ENCODE measurements around the gene FITM2. TPM values are rescaled to one million over a fixed set of nuclear protein-coding genes. Genes with fewer than 3 reads are reported as not detected.
A peak's percentile ranks its signal among the peaks of the same experiment; 100 is the strongest.

Gene FITM2
- total RNA-seq, 2 donors from 2014 or later = 9.5 to 10.2 TPM

DNA sequence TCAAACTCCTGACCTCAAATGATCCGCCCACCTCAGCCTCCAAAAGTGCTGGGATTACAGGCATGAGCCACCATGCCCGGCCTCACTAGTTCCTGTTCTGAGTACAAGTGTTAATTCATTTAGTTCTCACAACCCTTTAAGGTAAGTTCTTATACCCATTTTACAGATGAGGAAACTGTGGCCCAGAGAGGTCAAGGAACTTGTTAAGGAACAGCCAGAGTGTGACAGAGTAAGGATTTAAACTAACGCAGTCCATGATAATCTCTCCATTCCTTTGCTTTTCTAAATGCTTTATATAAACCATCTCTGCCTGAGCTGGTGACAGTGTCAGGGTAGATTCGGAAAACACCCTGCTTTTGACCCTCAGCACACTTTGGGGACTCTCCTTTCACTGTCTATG lies 13.3 kb downstream of the FITM2 start:
- DNase-seq (no peak), ATAC-seq (no peak)
- intact Hi-C loops (cut with DNase I, micrococcal nuclease) = no loop called here

DNA sequence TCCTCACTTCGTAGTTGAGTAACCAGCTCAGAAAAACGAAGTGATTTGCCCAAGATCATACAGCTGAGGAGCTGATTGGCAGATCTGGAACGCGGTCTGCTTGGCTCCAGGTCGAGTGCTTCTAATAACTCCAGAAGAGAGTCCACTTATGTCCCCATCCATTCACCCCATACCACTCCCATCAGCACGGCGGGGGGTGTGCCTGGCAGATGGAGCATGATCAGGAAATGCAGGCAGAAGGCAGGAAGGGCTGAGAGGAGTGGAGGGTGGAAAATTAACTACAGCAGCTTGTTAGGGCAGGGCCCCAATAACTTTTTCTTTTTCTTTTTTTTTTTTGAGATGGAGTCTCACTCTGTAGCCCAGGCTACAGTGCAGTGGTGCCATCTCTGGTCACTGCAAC lies 15.0 kb downstream of the FITM2 start:
- intact Hi-C loops (cut with DNase I, micrococcal nuclease) = no loop called here
- peak in 1 of 2 donors; percentile 27 for DNase-seq
- ATAC-seq = peak; percentile 86

GRCh38 chr20:44291754-44292153 lies 19.2 kb downstream of the FITM2 start:
- intact Hi-C loops (cut with DNase I, micrococcal nuclease) = no loop called here
- DNase-seq = no peak
- ATAC-seq = no peak

DNA sequence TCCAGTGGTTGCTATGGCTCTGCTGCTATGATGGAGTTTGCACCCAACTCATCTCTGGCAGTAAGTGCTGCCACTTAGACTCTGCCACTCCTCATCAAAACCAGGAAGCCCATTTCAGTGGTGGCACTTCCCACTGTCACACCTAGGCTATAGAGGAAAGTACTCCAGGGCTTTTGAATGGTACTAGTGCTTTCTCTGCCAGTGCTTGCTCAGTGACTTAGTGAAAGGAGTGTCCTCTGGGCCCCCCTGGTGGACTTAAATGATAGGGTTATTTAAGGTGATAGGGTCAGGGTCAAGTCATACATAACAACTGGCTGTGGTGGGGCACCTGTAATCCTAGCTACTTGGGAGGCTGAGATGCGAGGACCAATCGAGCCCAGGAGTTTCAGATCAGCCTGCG lies 22.8 kb downstream of the FITM2 start:
- peak in 1 of 2 donors; percentile 12 for DNase-seq
- ATAC-seq = peak; percentile 89
- intact Hi-C loops (cut with DNase I, micrococcal nuclease) = no loop called here

DNA sequence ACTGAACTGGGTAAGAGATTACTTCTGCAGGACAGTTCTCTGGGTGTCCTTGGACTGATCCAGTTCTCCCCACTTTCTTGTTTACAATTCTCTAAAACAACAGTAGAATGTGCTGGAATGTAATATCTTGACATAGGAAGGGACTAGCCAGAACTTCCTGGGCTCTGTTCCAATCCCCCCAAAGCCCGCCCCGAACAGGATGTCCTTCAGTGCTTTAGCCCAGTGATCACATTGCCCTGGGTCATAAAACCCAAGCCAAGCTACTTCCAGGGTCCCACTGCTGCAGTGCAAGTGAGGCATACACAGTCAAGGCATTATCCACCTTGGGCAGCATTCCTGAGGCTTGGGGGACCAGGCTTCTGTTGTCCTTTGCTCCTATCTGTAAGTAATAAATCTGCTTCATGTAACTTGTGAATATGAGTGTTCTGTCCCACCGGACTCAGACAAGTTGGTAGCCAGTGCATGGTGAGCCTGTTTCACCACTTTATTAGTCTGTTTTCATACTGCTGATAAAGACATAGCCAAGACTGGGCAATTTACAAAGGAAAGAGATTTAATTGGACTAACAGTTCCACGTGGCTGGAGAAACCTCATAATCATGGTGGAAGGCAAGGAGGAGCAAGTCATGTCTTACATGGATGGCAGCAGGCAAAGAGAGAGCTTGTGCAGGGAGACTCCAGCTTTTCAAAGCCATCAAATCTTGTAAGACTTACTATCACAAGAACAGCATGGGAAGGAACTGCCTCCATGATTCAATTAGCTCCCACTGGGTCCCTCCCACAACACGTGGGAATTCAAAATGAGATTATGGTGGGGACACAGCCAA lies 23.5 kb downstream of the FITM2 start:
- ATAC-seq (peak; percentile 78), DNase-seq (peak; percentile 52 to 64)
- intact Hi-C loops (cut with DNase I, micrococcal nuclease) = no loop called here

- intact Hi-C loops (cut with DNase I, micrococcal nuclease) = no loop called here
- DNase-seq (no peak), ATAC-seq (no peak)
Observed at GRCh38 chr20:44284032-44284431, 27.0 kb downstream of the FITM2 start.

DNA sequence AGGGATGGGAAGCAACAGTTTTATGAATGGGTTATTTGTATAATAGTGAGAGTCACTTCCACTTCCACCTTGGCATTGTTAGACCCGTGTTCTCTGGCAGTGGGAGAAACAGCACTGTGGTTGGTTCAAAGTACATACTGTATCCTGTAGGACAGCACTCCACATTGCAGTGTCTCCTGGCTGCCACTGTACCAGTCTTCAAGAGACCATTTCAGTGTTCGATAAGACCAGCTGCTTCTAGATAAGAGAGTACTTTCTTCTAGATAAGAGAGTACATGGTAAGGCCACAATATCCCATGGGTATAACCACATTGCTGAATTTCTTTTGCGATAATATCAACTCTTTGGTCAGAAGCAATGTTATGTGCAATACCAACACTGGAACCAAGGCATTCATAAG lies 28.8 kb downstream of the FITM2 start:
- DNase-seq (no peak), ATAC-seq (peak; percentile 93)
- intact Hi-C loops (cut with DNase I, micrococcal nuclease) = no loop called here

GRCh38 chr20:44280387-44280786 lies 30.6 kb downstream of the FITM2 start:
- DNase-seq (no peak), ATAC-seq (peak; percentile 55)
- intact Hi-C loops (cut with DNase I, micrococcal nuclease) = no loop called here

GRCh38 chr20:44279228-44279627 lies 31.8 kb downstream of the FITM2 start:
- intact Hi-C loops (cut with DNase I, micrococcal nuclease) = no loop called here
- no peak for DNase-seq
- no peak for ATAC-seq

DNA sequence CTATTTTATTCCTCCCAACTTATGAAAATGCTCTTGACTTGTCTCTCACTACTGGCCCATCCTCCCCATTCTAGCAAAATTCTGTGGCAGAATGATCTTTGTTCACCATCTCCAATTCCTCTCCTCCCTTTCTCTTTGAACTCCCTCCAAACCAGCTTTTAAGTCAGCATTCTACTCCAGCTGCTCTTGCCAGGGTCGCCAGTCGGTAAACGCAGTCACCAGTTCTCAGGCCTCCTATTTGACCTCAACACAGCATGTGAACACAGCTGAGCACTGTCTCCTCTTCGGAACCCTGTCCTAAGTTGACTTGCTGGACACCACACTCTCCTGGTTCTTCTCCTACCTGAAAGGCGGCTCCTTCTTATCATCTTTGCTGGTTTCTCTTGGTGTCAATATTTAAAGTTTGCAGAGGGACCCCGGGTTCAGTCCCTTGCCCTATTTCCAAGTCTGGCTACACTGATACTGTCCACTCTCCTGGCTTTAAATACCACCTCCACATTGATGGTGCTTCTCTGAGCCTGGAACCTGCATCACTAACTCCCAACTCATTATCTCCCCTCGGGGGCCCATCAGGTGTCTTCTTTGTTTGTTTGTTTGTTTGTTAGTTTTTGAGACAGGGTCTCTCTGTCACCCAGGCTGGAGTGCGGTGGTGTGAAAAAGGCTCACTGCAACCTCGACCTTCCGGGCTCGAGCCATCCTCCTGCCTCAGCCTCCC lies 36.5 kb downstream of the FITM2 start:
- no peak for ATAC-seq
- DNase-seq = no peak
- intact Hi-C loops (cut with DNase I, micrococcal nuclease) = no loop called here

DNA sequence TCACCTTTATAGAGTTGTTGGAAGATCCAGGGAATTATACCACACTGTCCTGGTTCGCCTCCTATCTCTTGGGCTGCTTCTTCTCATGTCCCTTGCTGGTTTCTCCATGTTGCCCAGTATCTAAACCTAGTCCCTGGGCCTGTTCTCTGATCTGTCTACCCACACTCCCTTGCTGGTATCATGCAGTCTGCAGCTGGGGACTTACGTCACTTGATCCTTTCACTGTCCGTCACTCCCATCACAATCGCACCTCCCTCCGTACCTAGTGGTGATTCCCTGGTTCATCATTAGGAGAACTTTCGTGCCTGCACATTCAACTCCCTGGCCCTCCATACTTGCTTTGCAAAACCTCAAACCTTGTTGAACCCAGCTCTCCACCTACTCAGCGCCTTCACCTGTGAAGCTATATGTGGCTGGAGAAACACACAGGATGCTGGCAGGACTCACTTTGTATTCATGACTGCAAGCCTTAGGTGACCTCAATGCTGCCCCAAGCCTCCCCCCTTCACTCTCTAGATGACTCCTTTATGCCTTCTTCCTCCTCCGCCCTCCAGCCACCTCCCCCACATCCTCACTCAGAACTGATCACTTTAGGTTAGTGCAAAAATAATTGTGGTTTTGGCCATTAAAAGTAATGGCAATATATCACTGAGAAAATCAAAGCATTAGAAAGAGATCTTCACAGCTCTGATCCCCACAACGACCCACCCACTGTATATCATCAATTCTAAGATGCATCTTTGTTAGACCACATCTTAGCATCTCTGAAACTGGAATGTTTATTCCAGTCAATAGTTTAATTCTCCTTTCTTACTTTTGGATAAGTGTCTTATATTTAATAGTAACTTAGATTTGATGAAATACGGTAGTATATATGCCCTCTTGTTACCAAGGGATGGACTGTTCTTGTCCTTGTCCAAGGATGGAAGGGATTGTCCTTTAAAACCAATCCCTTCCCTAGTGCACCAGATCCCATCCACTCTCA lies 37.5 kb downstream of the FITM2 start:
- intact Hi-C loops (cut with DNase I, micrococcal nuclease) = no loop called here
- no peak for ATAC-seq
- DNase-seq = no peak

- no peak for ATAC-seq
- intact Hi-C loops (cut with DNase I, micrococcal nuclease) = no loop called here
- no peak for DNase-seq
Observed at GRCh38 chr20:44271915-44272663, 38.9 kb downstream of the FITM2 start.

DNA sequence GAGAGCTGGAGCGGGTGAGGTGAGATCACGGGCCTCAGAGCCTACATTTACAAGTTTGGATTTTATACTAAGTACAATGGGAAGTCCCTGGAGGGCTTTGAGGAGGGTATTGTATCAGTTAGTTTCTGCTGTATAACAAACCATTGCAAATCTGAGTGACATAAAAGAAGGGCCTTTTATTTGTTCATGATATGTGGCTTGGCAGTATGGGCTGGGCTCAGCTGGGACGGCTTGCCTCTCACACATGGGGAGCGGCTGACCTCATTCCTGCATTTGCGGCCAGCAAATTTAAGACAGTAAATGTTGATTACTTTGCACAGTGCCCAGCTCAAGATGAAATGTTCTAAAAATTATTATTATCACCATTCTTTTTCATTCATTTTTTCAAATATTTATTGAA lies 42.2 kb downstream of the FITM2 start:
- ATAC-seq = no peak
- intact Hi-C loops (cut with DNase I, micrococcal nuclease) = no loop called here

DNA sequence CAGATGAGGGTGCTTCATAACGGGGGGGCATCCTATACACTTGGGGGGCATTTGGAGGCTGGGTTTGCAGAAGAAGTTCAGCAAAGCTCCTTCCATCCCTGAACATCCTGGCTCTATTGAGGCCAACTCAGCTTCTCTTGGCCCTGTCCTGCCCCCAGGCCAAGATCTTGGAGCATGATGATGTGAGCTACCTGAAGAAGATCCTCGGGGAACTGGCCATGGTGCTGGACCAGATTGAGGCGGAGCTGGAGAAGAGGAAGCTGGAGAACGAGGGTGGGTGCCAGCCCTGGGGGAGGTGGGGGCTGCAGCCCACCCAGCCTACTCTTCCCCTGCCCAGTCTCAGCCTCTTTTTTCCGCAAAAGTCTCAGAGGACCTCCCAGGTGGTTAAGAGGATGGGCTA lies 46.7 kb downstream of the FITM2 start:
- intact Hi-C loops (cut with DNase I, micrococcal nuclease) = no loop called here
- ATAC-seq = no peak

More for the DNA sequence above, 42.2 kb downstream of the FITM2 start:
- DNase-seq = no peak

GRCh38 chr20:44258226-44258890 lies 52.6 kb downstream of the FITM2 start:
- no peak for ATAC-seq
- intact Hi-C loops (cut with DNase I, micrococcal nuclease) = no loop called here
- DNase-seq = no peak

More for the DNA sequence above, 46.7 kb downstream of the FITM2 start:
- DNase-seq = no peak

DNA sequence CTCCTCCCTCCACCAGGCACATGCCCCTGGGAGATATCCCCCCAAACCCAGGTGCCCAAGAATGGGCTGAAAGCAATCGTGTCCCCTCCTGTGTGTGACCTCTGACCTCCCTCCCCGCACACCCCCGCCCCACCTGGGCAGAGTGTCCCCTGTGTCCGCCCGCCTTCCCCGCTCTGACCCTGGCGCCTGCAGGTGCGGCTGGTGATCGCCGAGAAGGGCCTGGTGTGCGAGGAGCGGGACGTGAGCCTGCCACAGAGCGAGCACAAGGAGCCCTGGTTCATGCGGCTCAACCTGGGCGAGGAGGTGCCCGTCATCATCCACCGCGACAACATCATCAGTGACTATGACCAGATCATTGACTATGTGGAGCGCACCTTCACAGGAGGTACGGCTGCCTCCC lies 54.0 kb downstream of the FITM2 start:
- intact Hi-C loops (cut with DNase I, micrococcal nuclease) = no loop called here
- ATAC-seq (no peak), DNase-seq (no peak)

GRCh38 chr20:44255942-44256341 lies 55.1 kb downstream of the FITM2 start:
- no peak for ATAC-seq
- no peak for DNase-seq
- intact Hi-C loops (cut with DNase I, micrococcal nuclease) = no loop called here

GRCh38 chr20:44254073-44254472 lies 56.9 kb downstream of the FITM2 start:
- no peak for ATAC-seq
- intact Hi-C loops (cut with DNase I, micrococcal nuclease) = no loop called here

More at GRCh38 chr20:44254073-44254472, 56.9 kb downstream of the FITM2 start:
- DNase-seq = no peak
